Measurements from ENCODE around the gene ATP6V1E1.

Gene ATP6V1E1

GRCh38 chr22:17628406-17629172 lies at the start of gene ATP6V1E1:
ATP6V1E1 (minus strand) TSS chr22:17628749; CDS start chr22:17628635, 114 bp downstream.
- ChIA-PET CTCF (interaction anchor here (0.6 kb wide), 1 partner anchor 513 kb away, joined by 3 read pairs; no protein-coding TSS in a partner anchor), POLR2A (interaction anchor here (0.9 to 1.0 kb wide), 2 partner anchors 11 kb away, joined by 3 to 8 read pairs; partner anchors contain the start of gene BCL2L13)
- peak within 1 kb of the TSS; percentile 80 for H3K4me3 ChIP-seq (ENCODE audit: low read depth, low read length)
- H3K4me1 ChIP-seq (ENCODE audit: control insufficient read depth, insufficient read depth, low read length), result peaks cover 7% of the 10 kb centered on the region
- H3K36me3 ChIP-seq (ENCODE audit: control insufficient read depth in 2 of 2, insufficient read depth in 1 of 2, low read length in 2 of 2), result peaks cover 11 to 15% of the 10 kb centered on the region in 2 experiments; a peak in 2 of 3 replicates
- H3K9me3 ChIP-seq (ENCODE audit: control insufficient read depth, insufficient read depth, low read depth, low read length), result no peaks in the 10 kb centered on the region
- H3K27ac ChIP-seq (ENCODE audit: extremely low read depth, low read depth, low read length), result peak within 1 kb of the TSS; percentile 86
- no peak for TF ChIP-seq YY1 (tag by site-specific recombination; IDR thresholded peaks at IDR 0.05)
- TF ChIP-seq ZNF404 (tag by site-specific recombination; IDR thresholded peaks at IDR 0.05), result no peak
- TF ChIP-seq ZXDB (tag by site-specific recombination; IDR thresholded peaks at IDR 0.05), result peak; percentile 91
- TF ChIP-seq ZNF555 (tag by site-specific recombination; conservative IDR thresholded peaks at IDR 0.05), result no peak
- TF ChIP-seq FEZF1 (tag by site-specific recombination; IDR thresholded peaks at IDR 0.05), result no peak
- TF ChIP-seq, protein P1, sequence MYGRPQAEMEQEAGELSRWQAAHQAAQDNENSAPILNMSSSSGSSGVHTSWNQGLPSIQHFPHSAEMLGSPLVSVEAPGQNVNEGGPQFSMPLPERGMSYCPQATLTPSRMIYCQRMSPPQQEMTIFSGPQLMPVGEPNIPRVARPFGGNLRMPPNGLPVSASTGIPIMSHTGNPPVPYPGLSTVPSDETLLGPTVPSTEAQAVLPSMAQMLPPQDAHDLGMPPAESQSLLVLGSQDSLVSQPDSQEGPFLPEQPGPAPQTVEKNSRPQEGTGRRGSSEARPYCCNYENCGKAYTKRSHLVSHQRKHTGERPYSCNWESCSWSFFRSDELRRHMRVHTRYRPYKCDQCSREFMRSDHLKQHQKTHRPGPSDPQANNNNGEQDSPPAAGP (tag by site-specific recombination; IDR thresholded peaks at IDR 0.05), result 0 out of 2 replicates have a peak, but pooled peaks have one; percentile 16
- TF ChIP-seq GLIS1 (tag by site-specific recombination; IDR thresholded peaks at IDR 0.05), result 0 out of 2 replicates have a peak, but pooled peaks have one; percentile 32
- no peak for TF ChIP-seq ZNF549 (tag by site-specific recombination; IDR thresholded peaks at IDR 0.05)
- TF ChIP-seq ZBTB8A (tag by site-specific recombination; IDR thresholded peaks at IDR 0.05), result peak; percentile 36; the same call in 1 of the 2 replicates
- TF ChIP-seq ZNF341 (tag by site-specific recombination; IDR thresholded peaks at IDR 0.05; ENCODE audit: low read depth), result no peak
- no peak for TF ChIP-seq ZNF37A (tag by site-specific recombination; IDR thresholded peaks at IDR 0.05)
- peak; percentile 66 for TF ChIP-seq KLF8 (tag by site-specific recombination; IDR thresholded peaks at IDR 0.05)
- TF ChIP-seq ZNF157 (tag by site-specific recombination; IDR thresholded peaks at IDR 0.05), result no peak
- TF ChIP-seq ZSCAN4 (tag by site-specific recombination; IDR thresholded peaks at IDR 0.05), result no peak
- no peak for TF ChIP-seq GFI1B (tag by site-specific recombination; IDR thresholded peaks at IDR 0.05)
- peak; percentile 83 for TF ChIP-seq ZBTB11 (tag by site-specific recombination; conservative IDR thresholded peaks at IDR 0.05; ENCODE audit: low read depth)
- peak; percentile 83; the same call in 1 of the 2 replicates for TF ChIP-seq ZNF362 (tag by site-specific recombination; IDR thresholded peaks at IDR 0.05)
- no peak for TF ChIP-seq ZNF501 (tag by site-specific recombination; IDR thresholded peaks at IDR 0.05)
- TF ChIP-seq ZNF433 (tag by site-specific recombination; IDR thresholded peaks at IDR 0.05; ENCODE audit: low read depth), result no peak
- 0 out of 2 replicates have a peak, but pooled peaks have one; percentile 20 for TF ChIP-seq KLF10 (tag by site-specific recombination; IDR thresholded peaks at IDR 0.05)
- peak; percentile 92 for TF ChIP-seq SP2 (tag by site-specific recombination; IDR thresholded peaks at IDR 0.05)
- TF ChIP-seq ZNF692 (tag by site-specific recombination; IDR thresholded peaks at IDR 0.05), result peak; percentile 45
- TF ChIP-seq, protein P2, sequence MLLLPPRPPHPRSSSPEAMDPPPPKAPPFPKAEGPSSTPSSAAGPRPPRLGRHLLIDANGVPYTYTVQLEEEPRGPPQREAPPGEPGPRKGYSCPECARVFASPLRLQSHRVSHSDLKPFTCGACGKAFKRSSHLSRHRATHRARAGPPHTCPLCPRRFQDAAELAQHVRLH (tag by site-specific recombination; IDR thresholded peaks at IDR 0.05), result peak; percentile 42; the same call in 1 of the 2 replicates
- TF ChIP-seq KLF1 (tag by site-specific recombination; IDR thresholded peaks at IDR 0.05), result peak; percentile 38
- no peak for TF ChIP-seq REPIN1 (tag by site-specific recombination; IDR thresholded peaks at IDR 0.05; ENCODE audit: low read depth)
- TF ChIP-seq ZNF398 (tag by site-specific recombination; IDR thresholded peaks at IDR 0.05), result no peak
